HG02970 (cell line): ENCODE data around the gene EEPD1.
"Not testable (repeated sequence)": the region's sequence is repeated elsewhere in the genome, so short reads cannot be mapped to it uniquely, and the experiment has no call there.

Source experiments
- ATAC-seq: cut with Tn5 transposase; IDR thresholded peaks from one replicate; pipeline ENCODE4 v1.9.1; 2021; ENCODE audit warnings: mild to moderate bottlenecking, moderate library complexity, moderate number of reproducible peaks; ENCODE audit not compliant: unreplicated experiment, low FRiP score

Gene EEPD1

DNA sequence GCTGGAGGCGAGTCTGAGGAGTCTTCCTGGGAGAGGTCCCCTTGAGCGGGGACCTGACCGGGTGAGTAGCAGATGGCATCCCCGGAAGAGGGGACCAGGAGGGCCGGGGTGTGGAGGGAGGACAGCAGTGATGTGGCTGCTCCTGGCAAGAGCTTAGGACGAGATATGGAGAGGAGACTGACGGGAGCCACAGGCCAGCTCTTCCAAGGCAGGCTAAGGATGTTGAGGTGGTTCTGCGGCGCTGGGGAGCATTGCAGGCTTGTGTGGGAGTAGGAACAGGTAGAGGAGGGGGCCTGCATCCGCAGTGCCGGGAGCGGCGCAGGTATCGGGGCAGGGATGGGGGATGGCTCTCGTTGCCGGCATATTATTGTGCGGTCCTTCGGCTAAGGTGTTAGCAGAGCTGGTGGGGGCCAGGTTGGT, 159.9 kb downstream of the EEPD1 start:
- ATAC-seq, result no peak

DNA sequence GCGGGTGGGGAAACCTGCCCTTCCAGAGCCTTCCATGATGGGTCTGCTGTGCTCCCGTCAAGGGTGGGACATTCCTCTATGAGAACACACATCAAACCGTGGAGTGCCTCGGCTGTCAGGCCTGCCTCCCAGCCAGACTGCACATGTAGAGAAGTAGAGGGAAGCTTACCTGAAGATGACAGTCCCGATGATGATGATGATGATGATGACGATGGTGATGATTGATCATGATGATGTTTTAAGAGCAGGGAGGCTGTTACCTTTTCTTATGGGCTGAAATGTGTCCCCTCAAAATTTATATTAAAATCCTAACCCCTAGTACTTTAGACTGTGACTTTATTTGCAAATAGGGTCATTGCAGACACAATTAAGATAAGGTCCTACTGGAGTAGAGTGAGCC, 160.6 kb downstream of the EEPD1 start:
- no peak for ATAC-seq

GRCh38 chr7:36314491-36314890, 161.4 kb downstream of the EEPD1 start:
- ATAC-seq, result no peak

DNA sequence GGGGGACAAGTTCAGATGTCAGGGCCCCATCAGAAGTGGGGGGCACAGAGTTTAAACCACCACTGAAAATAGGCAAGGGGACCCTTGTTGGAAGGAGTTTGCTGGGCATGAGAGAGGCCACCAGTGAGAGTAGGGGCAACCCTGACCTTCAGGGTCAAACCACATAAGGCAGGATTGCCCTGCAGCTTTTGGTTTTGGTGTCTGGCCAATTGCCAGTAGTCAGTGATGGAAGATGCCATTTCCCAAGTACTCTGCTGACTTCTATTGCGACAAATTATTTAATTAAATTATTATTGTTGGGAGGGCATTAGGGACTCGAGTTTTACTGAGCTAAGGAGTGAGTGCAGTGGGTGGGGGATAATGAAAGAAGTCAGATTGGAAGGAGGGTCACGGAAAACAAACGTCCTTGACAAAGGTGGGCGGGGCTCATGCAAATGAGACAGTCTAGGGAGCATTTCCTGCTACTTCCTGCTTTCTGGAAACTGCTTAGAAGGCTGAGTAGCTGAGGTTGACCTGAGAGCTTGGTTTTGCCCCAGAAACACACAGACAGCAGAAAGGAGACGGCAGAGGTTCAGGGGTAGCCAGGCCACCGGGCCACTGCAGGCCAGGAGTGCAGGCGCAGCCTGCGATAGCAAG, 162.4 kb downstream of the EEPD1 start:
- ATAC-seq, result no peak

DNA sequence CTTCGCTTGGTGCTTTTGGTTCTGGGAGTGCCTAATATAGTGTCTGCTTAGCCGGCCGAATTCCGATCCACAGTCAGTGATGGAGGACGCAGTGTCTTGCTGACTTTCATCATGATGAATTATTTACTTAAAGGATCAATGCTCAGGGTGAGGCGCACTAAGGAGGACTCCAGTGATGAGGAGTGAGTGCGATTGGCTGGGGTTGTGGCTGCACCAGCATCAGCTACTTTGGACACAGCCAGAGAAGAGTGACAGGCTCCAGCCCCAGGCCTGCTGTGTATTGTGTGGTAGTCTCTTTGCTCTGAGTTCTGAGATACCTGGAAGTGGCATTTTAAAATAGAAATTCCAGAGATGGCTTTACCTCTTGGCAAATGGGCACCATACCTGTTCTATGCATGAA, 163.3 kb downstream of the EEPD1 start:
- no peak for ATAC-seq

GRCh38 chr7:36317276-36317675, 164.2 kb downstream of the EEPD1 start:
- ATAC-seq, result no peak

GRCh38 chr7:36318116-36318515, 165.1 kb downstream of the EEPD1 start:
- ATAC-seq, result no peak

DNA sequence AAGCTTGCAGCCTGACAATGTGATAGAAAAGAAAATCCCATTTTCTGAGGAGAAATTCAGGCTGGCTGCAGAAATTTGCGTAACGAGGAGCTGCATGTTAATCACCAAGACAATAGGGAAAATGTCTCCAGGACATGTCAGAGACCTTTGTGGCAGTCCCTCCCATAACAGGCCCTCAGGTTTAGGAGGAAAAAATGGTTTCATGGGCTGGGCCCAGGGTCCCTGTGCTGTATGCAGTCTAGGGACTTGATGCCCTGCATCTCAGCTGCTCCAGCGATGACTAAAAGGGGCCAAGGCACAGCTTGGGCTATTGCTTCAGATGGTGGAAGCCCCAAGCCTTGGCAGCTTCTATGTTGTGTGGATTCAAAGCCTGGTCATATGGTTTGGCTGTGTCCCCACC, 168.2 kb downstream of the EEPD1 start:
- ATAC-seq, result not testable (repeated sequence)

DNA sequence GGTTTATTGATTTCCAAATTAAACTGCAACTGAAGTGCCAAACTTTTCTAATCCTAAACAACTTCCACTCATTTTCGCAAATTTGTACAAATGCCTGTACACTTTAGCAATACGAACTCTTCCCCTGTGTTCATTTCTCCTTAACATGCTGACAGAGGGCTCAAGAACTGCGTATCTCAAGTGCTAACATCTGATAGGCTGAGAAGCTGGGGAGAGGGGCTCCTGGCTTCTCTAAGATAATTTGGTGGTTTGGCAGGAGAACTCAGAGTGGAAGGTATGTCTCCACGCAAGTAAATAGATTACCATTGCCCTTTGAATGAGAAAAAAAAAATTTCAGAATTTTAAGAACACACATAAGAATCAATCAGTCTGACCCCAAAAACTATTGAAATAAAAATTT, 183.3 kb downstream of the EEPD1 start:
- no peak for ATAC-seq

DNA sequence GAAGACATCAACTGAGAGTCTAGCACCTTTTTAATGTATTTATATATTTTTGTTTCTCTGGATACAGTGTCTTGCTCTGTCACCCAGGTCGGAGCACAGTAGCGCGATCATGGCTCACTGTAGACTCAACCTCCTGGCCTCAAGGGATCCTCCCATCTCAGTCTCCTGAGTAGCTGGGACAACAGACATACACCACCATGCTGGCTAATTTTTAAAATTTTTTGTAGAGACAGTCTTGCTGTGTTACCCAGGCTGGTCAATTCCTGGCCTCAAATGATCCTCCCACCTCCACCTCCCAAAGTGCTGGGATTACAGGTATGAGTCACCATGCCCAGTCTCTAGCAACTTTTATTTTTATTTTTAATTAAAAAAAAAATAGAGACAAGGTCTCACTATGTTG, 185.2 kb downstream of the EEPD1 start:
- ATAC-seq, result no peak

DNA sequence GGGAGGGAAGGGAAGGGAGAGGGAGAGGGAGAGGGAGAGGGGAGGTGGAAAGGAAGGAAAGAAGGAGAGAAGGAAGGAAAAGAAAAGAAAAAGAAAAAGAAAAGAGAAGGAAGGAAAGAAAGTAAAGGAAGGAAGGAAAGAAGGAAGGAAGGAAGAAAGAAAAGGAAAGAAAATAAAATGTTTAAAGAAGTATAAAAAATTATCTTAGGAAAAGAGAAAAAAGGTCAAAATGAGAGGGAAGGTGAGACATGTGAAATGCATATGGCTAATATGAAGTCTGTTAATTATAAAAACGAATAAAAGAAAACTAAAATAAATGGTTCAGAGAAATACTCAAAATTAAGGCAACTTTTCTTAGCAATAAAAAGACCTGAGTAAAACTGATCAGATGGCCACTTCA, 190.5 kb downstream of the EEPD1 start:
- no peak for ATAC-seq

GRCh38 chr7:36344622-36345021, 191.6 kb downstream of the EEPD1 start:
- no peak for ATAC-seq

- ATAC-seq, result no peak
These were observed 193.3 kb downstream of the EEPD1 start for GRCh38 chr7:36346260-36346831.

DNA sequence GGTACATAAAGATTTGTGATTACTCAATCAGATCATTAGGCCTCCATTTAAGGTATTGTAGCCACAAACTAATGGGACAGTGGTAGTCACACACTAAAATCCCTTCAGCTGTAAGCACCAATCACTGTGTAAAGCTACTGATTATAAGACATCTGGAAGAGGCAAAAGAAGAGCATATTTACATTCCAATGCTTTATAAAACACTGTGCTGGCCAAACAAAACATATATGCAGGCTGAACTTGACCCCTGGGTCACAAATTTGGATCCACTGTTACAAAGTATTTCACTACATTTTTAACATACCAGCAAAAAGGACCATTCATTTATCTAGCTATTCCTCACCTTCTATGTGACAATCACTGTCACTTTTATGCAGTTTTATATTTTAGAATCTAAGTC, 195.2 kb downstream of the EEPD1 start:
- ATAC-seq, result no peak

GRCh38 chr7:36348771-36349170, 195.7 kb downstream of the EEPD1 start:
- ATAC-seq, result no peak

GRCh38 chr7:36349626-36350025, 196.6 kb downstream of the EEPD1 start:
- no peak for ATAC-seq
